HepG2 (cell line): Measurements from ENCODE around the gene PDPK1. TPM values are rescaled to one million over a fixed set of nuclear protein-coding genes. Genes with fewer than 3 reads are reported as not detected.
A peak's percentile ranks its signal among the peaks of the same experiment; 100 is the strongest.

Experiments used
- ATAD3A ChIP-seq: sonication (generic); formaldehyde crosslinking; IDR thresholded peaks from 2 replicates; pipeline ENCODE4 v1.4.0; 2020; ENCODE audit warnings: missing genetic modification reagents
- ATRX ChIP-seq: sonication (generic); formaldehyde crosslinking; IDR thresholded peaks from 2 replicates; pipeline ENCODE4 v1.4.0; 2020; ENCODE audit warnings: missing genetic modification reagents, borderline replicate concordance
- BRCA1 ChIP-seq: sonication (generic); formaldehyde crosslinking; IDR thresholded peaks from 2 replicates; pipeline ENCODE4 v1.4.0; 2020; ENCODE audit warnings: missing genetic modification reagents
- CCDC6 ChIP-seq: sonication (generic); formaldehyde crosslinking; IDR thresholded peaks from 2 replicates; pipeline ENCODE4 v1.8.1; 2022; ENCODE audit warnings: mild to moderate bottlenecking, missing genetic modification reagents, moderate library complexity
- MEIS1 ChIP-seq: sonication (generic); formaldehyde crosslinking; IDR thresholded peaks from 2 replicates; pipeline ENCODE4 v1.9.0; 2021; ENCODE audit warnings: mild to moderate bottlenecking, missing genetic modification reagents, moderate library complexity, borderline replicate concordance
- NCOA5 ChIP-seq: sonication (generic); formaldehyde crosslinking; IDR thresholded peaks from 2 replicates; pipeline ENCODE4 v1.4.0; 2020; ENCODE audit warnings: missing genetic modification reagents
- NONO ChIP-seq, 2 experiments: fragments of 450-650 bp in 1 of 2; sonication (generic) in 1 of 2; formaldehyde crosslinking in 1 of 2; IDR thresholded peaks in 1 of 2; conservative IDR thresholded peaks in 1 of 2; 2 replicates each; pipeline versions ENCODE4 v1.6.1 to v1.8.0; 2017 to 2022; ENCODE audit warnings: mild to moderate bottlenecking in 1 of 2, missing genetic modification reagents in 1 of 2, moderate library complexity in 1 of 2
- SMAD3 ChIP-seq: sonication (generic); formaldehyde crosslinking; IDR thresholded peaks from 2 replicates; pipeline ENCODE4 v1.4.0; 2020; ENCODE audit warnings: missing genetic modification reagents
- SRSF4 ChIP-seq: fragments of 200-400 bp; formaldehyde crosslinking; IDR thresholded peaks from one replicate; pipeline ENCODE4 v1.6.1; 2018; ENCODE audit warnings: mild to moderate bottlenecking, low read depth, low read length, moderate library complexity; ENCODE audit not compliant: poor library complexity, severe bottlenecking
- ZNF207 ChIP-seq: fragments of 450-650 bp; IDR thresholded peaks from 2 replicates; pipeline ENCODE4 v1.6.1; 2016; ENCODE audit warnings: antibody characterized with exemption, borderline replicate concordance
- ZNF33B ChIP-seq: sonication (generic); formaldehyde crosslinking; IDR thresholded peaks from 2 replicates; pipeline ENCODE4 v1.5.1; 2020; ENCODE audit warnings: mild to moderate bottlenecking, missing genetic modification reagents
- ZNF34 ChIP-seq: sonication (generic); formaldehyde crosslinking; IDR thresholded peaks from 2 replicates; pipeline ENCODE4 v1.4.0; 2020; ENCODE audit warnings: mild to moderate bottlenecking, missing genetic modification reagents, borderline replicate concordance
- ZNF598 ChIP-seq: sonication (generic); formaldehyde crosslinking; IDR thresholded peaks from 2 replicates; pipeline ENCODE4 v1.5.1; 2020; ENCODE audit warnings: mild to moderate bottlenecking, missing genetic modification reagents, borderline replicate concordance
- ZNF737 ChIP-seq: sonication (generic); formaldehyde crosslinking; IDR thresholded peaks from 2 replicates; pipeline ENCODE4 v1.5.0; 2020; ENCODE audit warnings: missing genetic modification reagents, mild to moderate bottlenecking, borderline replicate concordance
- ZNF781 ChIP-seq: sonication (generic); formaldehyde crosslinking; IDR thresholded peaks from 2 replicates; pipeline ENCODE4 v1.5.1; 2020; ENCODE audit warnings: borderline replicate concordance, mild to moderate bottlenecking, missing genetic modification reagents; ENCODE audit errors: not compliant biosample characterization
- polyA plus RNA-seq, 8 experiments: library from polyadenylated mRNA; depleted of rRNA in 3 of 8; stranded (reverse) in 7 of 8; unstranded in 1 of 8; fragments of >200 nt; fragmentation: Illumina TruSeq in 4 of 8; extraction: Trizol in 4 of 8; gene quantifications; 2 replicates each; pipeline versions ENCODE4 v1.2.1 to v1.2.3, GENCODE V29; 2011 to 2016; ENCODE audit warnings: low read depth in 4 of 8, missing spikeins in 1 of 8, mixed read lengths in 1 of 8; ENCODE audit not compliant: insufficient read depth in 1 of 8
- total RNA-seq, 5 experiments: library from RNA; depleted of rRNA; stranded (reverse); fragments of >200 nt; fragmentation: Illumina TruSeq; extraction: Trizol; gene quantifications; 2 replicates each; pipeline ENCODE4 v1.2.3, GENCODE V29; 2016; ENCODE audit warnings: low read depth in 1 of 5
- TF ChIP-seq, protein P1 (sequence below): sonication (generic); formaldehyde crosslinking; IDR thresholded peaks from 2 replicates; pipeline ENCODE4 v1.4.0; 2020; ENCODE audit warnings: missing genetic modification reagents
- TF ChIP-seq, protein P2 (sequence below): sonication (generic); formaldehyde crosslinking; IDR thresholded peaks from 2 replicates; pipeline ENCODE4 v1.8.0; 2022; ENCODE audit warnings: missing genetic modification reagents, mild to moderate bottlenecking, borderline replicate concordance
- TF ChIP-seq, protein P3 (sequence below): sonication (generic); formaldehyde crosslinking; IDR thresholded peaks from 2 replicates; pipeline ENCODE4 v1.5.1; 2020; ENCODE audit warnings: mild to moderate bottlenecking, missing genetic modification reagents, borderline replicate concordance
- TF ChIP-seq, protein P4 (sequence below): sonication (generic); formaldehyde crosslinking; IDR thresholded peaks from 2 replicates; pipeline ENCODE4 v1.4.0; 2020; ENCODE audit warnings: missing genetic modification reagents; ENCODE audit errors: not compliant biosample characterization

The PDPK1 gene
- total and polyA plus RNA-seq, 2 of the 13 experiments (the other 11 are each of a cell fraction or from before 2014, with no cell fraction given), result 59.6 to 129 TPM

DNA sequence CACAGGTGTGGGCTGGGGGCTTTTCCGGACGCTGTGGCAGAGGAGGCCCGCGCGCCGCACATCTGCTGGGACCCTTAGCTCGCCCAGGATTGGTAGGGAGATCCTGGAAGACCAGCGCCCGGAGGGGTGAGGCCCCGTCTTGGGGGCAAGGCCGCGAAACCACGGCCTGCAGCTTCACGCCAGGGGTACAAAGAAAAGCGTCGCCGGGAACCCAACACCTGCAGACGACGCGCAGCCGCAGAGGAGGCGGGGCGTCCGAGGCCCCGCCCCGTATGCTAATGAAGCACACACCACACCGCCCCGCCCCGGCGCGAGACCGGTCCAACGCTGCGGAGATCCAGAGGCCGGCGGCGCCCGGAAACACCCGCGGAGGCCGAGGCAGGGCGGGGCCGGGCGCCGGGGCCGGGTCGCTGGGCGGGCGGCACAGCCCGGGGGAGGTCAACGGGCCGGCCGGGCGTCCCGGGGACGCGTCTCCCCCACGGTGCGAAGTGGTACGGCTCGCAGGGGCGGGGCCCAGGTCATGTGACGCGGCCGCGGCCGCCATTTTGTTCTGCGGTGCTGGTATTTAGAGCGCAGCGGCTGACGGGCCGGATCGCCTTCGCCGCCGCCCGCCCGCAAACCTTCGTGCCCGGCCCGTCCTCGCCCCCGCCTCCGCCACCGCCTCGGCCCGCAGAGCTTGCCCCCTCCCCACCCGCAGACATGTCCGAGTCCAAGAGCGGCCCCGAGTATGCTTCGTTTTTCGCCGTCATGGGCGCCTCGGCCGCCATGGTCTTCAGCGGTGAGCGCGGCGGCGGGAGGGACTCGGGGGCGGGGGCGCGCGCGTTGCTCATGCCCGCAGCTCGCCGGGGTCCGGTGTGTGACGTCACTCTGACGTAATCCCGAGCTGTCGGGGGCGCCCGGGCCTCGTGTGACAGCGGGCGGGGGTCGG lies 24.2 kb upstream of the PDPK1 start, which contains the start of gene ATP6V0C (continued):
- TF ChIP-seq ATAD3A, result no peak
- TF ChIP-seq, protein P1, sequence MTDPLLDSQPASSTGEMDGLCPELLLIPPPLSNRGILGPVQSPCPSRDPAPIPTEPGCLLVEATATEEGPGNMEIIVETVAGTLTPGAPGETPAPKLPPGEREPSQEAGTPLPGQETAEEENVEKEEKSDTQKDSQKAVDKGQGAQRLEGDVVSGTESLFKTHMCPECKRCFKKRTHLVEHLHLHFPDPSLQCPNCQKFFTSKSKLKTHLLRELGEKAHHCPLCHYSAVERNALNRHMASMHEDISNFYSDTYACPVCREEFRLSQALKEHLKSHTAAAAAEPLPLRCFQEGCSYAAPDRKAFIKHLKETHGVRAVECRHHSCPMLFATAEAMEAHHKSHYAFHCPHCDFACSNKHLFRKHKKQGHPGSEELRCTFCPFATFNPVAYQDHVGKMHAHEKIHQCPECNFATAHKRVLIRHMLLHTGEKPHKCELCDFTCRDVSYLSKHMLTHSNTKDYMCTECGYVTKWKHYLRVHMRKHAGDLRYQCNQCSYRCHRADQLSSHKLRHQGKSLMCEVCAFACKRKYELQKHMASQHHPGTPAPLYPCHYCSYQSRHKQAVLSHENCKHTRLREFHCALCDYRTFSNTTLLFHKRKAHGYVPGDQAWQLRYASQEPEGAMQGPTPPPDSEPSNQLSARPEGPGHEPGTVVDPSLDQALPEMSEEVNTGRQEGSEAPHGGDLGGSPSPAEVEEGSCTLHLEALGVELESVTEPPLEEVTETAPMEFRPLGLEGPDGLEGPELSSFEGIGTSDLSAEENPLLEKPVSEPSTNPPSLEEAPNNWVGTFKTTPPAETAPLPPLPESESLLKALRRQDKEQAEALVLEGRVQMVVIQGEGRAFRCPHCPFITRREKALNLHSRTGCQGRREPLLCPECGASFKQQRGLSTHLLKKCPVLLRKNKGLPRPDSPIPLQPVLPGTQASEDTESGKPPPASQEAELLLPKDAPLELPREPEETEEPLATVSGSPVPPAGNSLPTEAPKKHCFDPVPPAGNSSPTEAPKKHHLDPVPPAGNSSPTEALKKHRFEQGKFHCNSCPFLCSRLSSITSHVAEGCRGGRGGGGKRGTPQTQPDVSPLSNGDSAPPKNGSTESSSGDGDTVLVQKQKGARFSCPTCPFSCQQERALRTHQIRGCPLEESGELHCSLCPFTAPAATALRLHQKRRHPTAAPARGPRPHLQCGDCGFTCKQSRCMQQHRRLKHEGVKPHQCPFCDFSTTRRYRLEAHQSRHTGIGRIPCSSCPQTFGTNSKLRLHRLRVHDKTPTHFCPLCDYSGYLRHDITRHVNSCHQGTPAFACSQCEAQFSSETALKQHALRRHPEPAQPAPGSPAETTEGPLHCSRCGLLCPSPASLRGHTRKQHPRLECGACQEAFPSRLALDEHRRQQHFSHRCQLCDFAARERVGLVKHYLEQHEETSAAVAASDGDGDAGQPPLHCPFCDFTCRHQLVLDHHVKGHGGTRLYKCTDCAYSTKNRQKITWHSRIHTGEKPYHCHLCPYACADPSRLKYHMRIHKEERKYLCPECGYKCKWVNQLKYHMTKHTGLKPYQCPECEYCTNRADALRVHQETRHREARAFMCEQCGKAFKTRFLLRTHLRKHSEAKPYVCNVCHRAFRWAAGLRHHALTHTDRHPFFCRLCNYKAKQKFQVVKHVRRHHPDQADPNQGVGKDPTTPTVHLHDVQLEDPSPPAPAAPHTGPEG (CRISPR knock-in tag), result peak; percentile 95
- TF ChIP-seq BRCA1 (CRISPR knock-in tag), result 0 out of 2 replicates have a peak, but pooled peaks have one; percentile 32
- TF ChIP-seq, protein P2, sequence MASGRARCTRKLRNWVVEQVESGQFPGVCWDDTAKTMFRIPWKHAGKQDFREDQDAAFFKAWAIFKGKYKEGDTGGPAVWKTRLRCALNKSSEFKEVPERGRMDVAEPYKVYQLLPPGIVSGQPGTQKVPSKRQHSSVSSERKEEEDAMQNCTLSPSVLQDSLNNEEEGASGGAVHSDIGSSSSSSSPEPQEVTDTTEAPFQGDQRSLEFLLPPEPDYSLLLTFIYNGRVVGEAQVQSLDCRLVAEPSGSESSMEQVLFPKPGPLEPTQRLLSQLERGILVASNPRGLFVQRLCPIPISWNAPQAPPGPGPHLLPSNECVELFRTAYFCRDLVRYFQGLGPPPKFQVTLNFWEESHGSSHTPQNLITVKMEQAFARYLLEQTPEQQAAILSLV, result no peak
- TF ChIP-seq ATRX, result no peak
- TF ChIP-seq ZNF598 (CRISPR knock-in tag), result no peak
- TF ChIP-seq SMAD3 (CRISPR knock-in tag), result 0 out of 2 replicates have a peak, but pooled peaks have one; percentile 18
- TF ChIP-seq ZNF207, result no peak
- TF ChIP-seq, protein P3, sequence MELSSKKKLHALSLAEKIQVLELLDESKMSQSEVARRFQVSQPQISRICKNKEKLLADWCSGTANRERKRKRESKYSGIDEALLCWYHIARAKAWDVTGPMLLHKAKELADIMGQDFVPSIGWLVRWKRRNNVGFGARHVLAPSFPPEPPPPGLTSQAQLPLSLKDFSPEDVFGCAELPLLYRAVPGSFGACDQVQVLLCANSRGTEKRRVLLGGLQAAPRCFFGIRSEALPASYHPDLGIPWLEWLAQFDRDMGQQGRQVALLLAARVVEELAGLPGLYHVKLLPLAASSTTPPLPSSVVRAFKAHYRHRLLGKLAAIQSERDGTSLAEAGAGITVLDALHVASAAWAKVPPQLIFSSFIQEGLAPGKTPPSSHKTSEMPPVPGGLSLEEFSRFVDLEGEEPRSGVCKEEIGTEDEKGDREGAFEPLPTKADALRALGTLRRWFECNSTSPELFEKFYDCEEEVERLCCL, result no peak
- TF ChIP-seq ZNF34, result no peak; the same call in 1 of the 2 replicates
- TF ChIP-seq SRSF4, result no peak
- TF ChIP-seq NONO (IDR thresholded peaks at IDR 0.05), result no peak
- TF ChIP-seq NONO (CRISPR knock-in tag; conservative IDR thresholded peaks at IDR 0.05), result peak; percentile 58
- no peak for TF ChIP-seq MEIS1 (CRISPR knock-in tag)
- TF ChIP-seq NCOA5 (CRISPR knock-in tag), result no peak
- no peak for TF ChIP-seq ZNF781
- no peak for TF ChIP-seq ZNF737
- peak; percentile 79 for TF ChIP-seq CCDC6 (CRISPR knock-in tag)
- TF ChIP-seq, protein P4, sequence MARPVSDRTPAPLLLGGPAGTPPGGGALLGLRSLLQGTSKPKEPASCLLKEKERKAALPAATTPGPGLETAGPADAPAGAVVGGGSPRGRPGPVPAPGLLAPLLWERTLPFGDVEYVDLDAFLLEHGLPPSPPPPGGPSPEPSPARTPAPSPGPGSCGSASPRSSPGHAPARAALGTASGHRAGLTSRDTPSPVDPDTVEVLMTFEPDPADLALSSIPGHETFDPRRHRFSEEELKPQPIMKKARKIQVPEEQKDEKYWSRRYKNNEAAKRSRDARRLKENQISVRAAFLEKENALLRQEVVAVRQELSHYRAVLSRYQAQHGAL (CRISPR knock-in tag), result no peak
- no peak for TF ChIP-seq ZNF33B
